ENCODE measurements around the gene CFAP45. TPM values are rescaled to one million over a fixed set of nuclear protein-coding genes. Genes with fewer than 3 reads are reported as not detected.

The CFAP45 gene
- total RNA-seq, 1 donor from 2014 or later: 2.8 TPM

- H3K27me3 Mint-ChIP-seq: peaks cover 57% of the 10 kb centered on the region
- peak; percentile 35 for TF ChIP-seq CTCF (conservative IDR thresholded peaks at IDR 0.05)
These were observed 45.2 kb downstream of the CFAP45 start for GRCh38 chr1:159854693-159855192.

DNA sequence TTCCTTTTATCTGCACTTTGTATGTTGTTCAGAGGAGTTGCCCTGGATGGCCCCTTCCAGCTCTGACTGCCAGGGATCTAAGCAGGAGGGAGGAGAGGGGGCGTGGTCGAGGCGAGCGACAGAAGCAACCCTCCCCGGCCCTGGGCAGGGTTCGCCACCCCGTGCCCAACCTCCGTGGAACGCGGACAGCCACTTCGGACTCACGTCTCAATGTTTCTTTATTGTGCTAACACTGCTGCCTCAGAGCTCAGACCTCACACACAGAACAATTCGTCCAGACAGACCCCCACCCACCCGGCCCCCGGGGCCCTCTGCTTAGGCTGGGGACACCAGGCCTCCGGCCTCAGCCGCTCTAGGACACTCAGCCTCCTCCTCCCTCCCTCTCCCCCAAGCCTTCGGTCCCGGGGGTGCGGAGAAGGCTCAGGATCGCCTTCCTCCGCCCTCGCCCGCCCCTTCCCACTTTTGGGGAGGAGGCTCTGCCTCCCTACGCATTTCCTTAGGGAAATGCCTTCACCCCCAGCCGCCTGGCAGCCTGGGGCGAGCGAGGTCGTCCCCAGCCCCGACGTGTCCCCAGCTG lies 45.8 kb downstream of the CFAP45 start:
- no peak for DNase-seq (ENCODE audit: extremely low spot score, unreplicated experiment)
- no peaks in the 10 kb centered on the region for H3K36me3 Mint-ChIP-seq
- no peak for TF ChIP-seq CTCF (conservative IDR thresholded peaks at IDR 0.05)
- peaks cover 7% of the 10 kb centered on the region for H3K4me1 Mint-ChIP-seq (ENCODE audit: unreplicated experiment)
- H3K27me3 Mint-ChIP-seq: peaks cover 56% of the 10 kb centered on the region
- peak overlapping the region; percentile 79 for H3K27ac Mint-ChIP-seq
- no peaks in the 10 kb centered on the region for H3K9me3 Mint-ChIP-seq
- peak overlapping the region; percentile 93 for H3K4me3 Mint-ChIP-seq

More at GRCh38 chr1:159854693-159855192, 45.2 kb downstream of the CFAP45 start:
- Mint-ChIP-seq H3K4me1 (ENCODE audit: unreplicated experiment) (peaks cover 7% of the 10 kb centered on the region), H3K27ac (peak overlapping the region; percentile 25), H3K4me3 (peak overlapping the region; percentile 93), H3K36me3 (no peaks in the 10 kb centered on the region), H3K9me3 (no peaks in the 10 kb centered on the region)
- DNase-seq (ENCODE audit: extremely low spot score, unreplicated experiment): peak; percentile 82

- DNase-seq (ENCODE audit: extremely low spot score, unreplicated experiment): no peak
- Mint-ChIP-seq H3K9me3 (no peaks in the 10 kb centered on the region), H3K4me3 (peak overlapping the region; percentile 93), H3K27me3 (peaks cover 57% of the 10 kb centered on the region), H3K27ac (peak overlapping the region; percentile 79), H3K36me3 (no peaks in the 10 kb centered on the region), H3K4me1 (ENCODE audit: unreplicated experiment) (peaks cover 7% of the 10 kb centered on the region)
- no peak for TF ChIP-seq CTCF (conservative IDR thresholded peaks at IDR 0.05)
These were observed 46.4 kb downstream of the CFAP45 start for GRCh38 chr1:159853417-159854115.

- no peak for DNase-seq (ENCODE audit: extremely low spot score, unreplicated experiment)
- Mint-ChIP-seq H3K9me3 (no peaks in the 10 kb centered on the region), H3K4me3 (no peak overlapping the region), H3K36me3 (no peaks in the 10 kb centered on the region), H3K27me3 (peaks cover 53% of the 10 kb centered on the region), H3K4me1 (ENCODE audit: unreplicated experiment) (peaks cover 7% of the 10 kb centered on the region), H3K27ac (no peak overlapping the region)
- TF ChIP-seq CTCF (conservative IDR thresholded peaks at IDR 0.05): no peak
These were observed 48.6 kb downstream of the CFAP45 start for GRCh38 chr1:159851407-159851806.

GRCh38 chr1:159849626-159850366 lies 50.2 kb downstream of the CFAP45 start:
- no peak for DNase-seq (ENCODE audit: extremely low spot score, unreplicated experiment)
- peaks cover 54% of the 10 kb centered on the region for H3K27me3 Mint-ChIP-seq
- no peak for TF ChIP-seq CTCF (conservative IDR thresholded peaks at IDR 0.05)
- H3K36me3 Mint-ChIP-seq: no peaks in the 10 kb centered on the region
- H3K4me1 Mint-ChIP-seq (ENCODE audit: unreplicated experiment): peaks cover 7% of the 10 kb centered on the region
- H3K4me3 Mint-ChIP-seq: no peak overlapping the region
- H3K9me3 Mint-ChIP-seq: no peaks in the 10 kb centered on the region
- no peak overlapping the region for H3K27ac Mint-ChIP-seq
